ENCODE results near the gene ABHD17B.
A peak's percentile ranks its signal among the peaks of the same experiment; 100 is the strongest.
"Not testable (repeated sequence)": the region's sequence is repeated elsewhere in the genome, so short reads cannot be mapped to it uniquely, and the experiment has no call there.

The ABHD17B gene

GRCh38 chr9:71911061-71911907, at the start of gene ABHD17B, which contains the start of gene C9orf85:
Gene ABHD17B (minus strand): TSS chr9:71911193. CDS start chr9:71875080, 36,113 bp downstream.
Gene C9orf85 (plus strand): TSS chr9:71911639. CDS start chr9:71911735, 96 bp downstream.
- peak; percentile 99 for DNase-seq (ENCODE audit: low spot score)

- no peak for DNase-seq (ENCODE audit: low spot score)
These were observed 44.4 kb upstream of the ABHD17B start for GRCh38 chr9:71955300-71955915.

GRCh38 chr9:71954652-71955051, 43.7 kb upstream of the ABHD17B start:
- DNase-seq (ENCODE audit: low spot score) = not testable (repeated sequence)

GRCh38 chr9:71944754-71945375, 33.9 kb upstream of the ABHD17B start:
- no peak for DNase-seq (ENCODE audit: low spot score)

- DNase-seq (ENCODE audit: low spot score) = no peak
These were observed 31.1 kb upstream of the ABHD17B start for GRCh38 chr9:71941998-71942567.

- DNase-seq (ENCODE audit: low spot score) = peak; percentile 48
These were observed 30.1 kb upstream of the ABHD17B start for GRCh38 chr9:71941060-71941568.

GRCh38 chr9:71937898-71938297, 26.9 kb upstream of the ABHD17B start:
- DNase-seq (ENCODE audit: low spot score) = peak; percentile 5

- DNase-seq (ENCODE audit: low spot score) = no peak
These were observed 26.2 kb upstream of the ABHD17B start for GRCh38 chr9:71937070-71937625.

GRCh38 chr9:71936066-71936465, 25.1 kb upstream of the ABHD17B start:
- DNase-seq (ENCODE audit: low spot score) = peak; percentile 9

- no peak for DNase-seq (ENCODE audit: low spot score)
These were observed 20.2 kb upstream of the ABHD17B start for GRCh38 chr9:71931166-71931565.

- DNase-seq (ENCODE audit: low spot score) = peak; percentile 27
These were observed 18.9 kb upstream of the ABHD17B start for GRCh38 chr9:71929791-71930440.

- DNase-seq (ENCODE audit: low spot score) = peak; percentile 7
These were observed 18.2 kb upstream of the ABHD17B start for GRCh38 chr9:71929223-71929622.

GRCh38 chr9:71928806-71929205, 17.8 kb upstream of the ABHD17B start:
- DNase-seq (ENCODE audit: low spot score) = peak; percentile 11

- peak; percentile 13 for DNase-seq (ENCODE audit: low spot score)
These were observed 17.4 kb upstream of the ABHD17B start for GRCh38 chr9:71928376-71928775.

- no peak for DNase-seq (ENCODE audit: low spot score)
These were observed 14.8 kb upstream of the ABHD17B start for GRCh38 chr9:71925834-71926233.

GRCh38 chr9:71924576-71924975, 13.6 kb upstream of the ABHD17B start:
- no peak for DNase-seq (ENCODE audit: low spot score)

- no peak for DNase-seq (ENCODE audit: low spot score)
These were observed 10.3 kb upstream of the ABHD17B start for GRCh38 chr9:71921190-71921814.

- no peak for DNase-seq (ENCODE audit: low spot score)
These were observed 9.6 kb upstream of the ABHD17B start for GRCh38 chr9:71920456-71921189.

GRCh38 chr9:71918419-71918818, 7.4 kb upstream of the ABHD17B start:
- DNase-seq (ENCODE audit: low spot score) = no peak

GRCh38 chr9:71916834-71917534, 6.0 kb upstream of the ABHD17B start:
- no peak for DNase-seq (ENCODE audit: low spot score)
